Erythroblast (primary cell): ENCODE results near the gene ASRGL1.

ENCODE experiments used
- GATA1 ChIP-seq: IDR thresholded peaks from 2 replicates; pipeline ENCODE4 v1.6.1; 2011; ENCODE audit warnings: low read depth, mild to moderate bottlenecking, control low read depth, low read length, moderate library complexity
- POLR2A ChIP-seq: IDR thresholded peaks from 2 replicates; pipeline ENCODE4 v1.6.1; 2011; ENCODE audit warnings: mild to moderate bottlenecking, low read length

GRCh38 chr11:62427630-62428233 is 90.5 kb downstream of the ASRGL1 start:
- TF ChIP-seq POLR2A (no peak), GATA1 (no peak)
